ENCODE data around the gene DPF3. TPM values are rescaled to one million over a fixed set of nuclear protein-coding genes. Genes with fewer than 3 reads are reported as not detected.

DPF3 gene
- total RNA-seq, 1 experiment from 2014 or later: not detected

DNA sequence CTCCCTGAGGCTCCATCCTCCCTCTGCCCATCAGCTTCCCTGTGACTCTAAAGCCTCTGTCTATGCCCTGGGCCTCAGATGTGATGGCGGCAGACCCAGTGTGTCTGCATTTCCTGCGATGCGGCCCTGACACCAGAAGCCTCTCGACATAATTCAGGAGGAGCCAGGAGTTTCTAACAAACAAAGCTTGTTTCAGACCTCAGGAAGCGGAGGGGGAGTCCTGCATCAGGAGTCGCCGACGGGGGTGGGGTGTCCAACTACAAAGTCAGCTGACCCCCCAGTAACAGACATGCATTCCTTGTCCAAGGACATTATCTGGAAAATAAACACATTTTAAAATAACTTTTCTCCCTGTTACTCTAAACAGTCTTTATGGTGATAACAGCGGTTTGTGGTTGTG, 167.5 kb downstream of the DPF3 start:
- POLR2A ChIA-PET: no interaction called here
- intact Hi-C loops (cut with micrococcal nuclease; ENCODE audit: unreplicated experiment) (no loop called here), in situ Hi-C loops (cut with HindIII; ENCODE audit: low pct_unique_long_range_greater_than_20kb, low sequenced_read_pairs) (no loop called here)
- Histone ChIP-seq H3K27ac (ENCODE audit: low read length) (no peak overlapping the region), H3K36me3 (ENCODE audit: control insufficient read depth, insufficient read depth, low read length) (no peaks in the 10 kb centered on the region), H3K27me3 (ENCODE audit: control insufficient read depth, insufficient read depth, low read length) (no peaks in the 10 kb centered on the region), H3K4me3 (ENCODE audit: low read depth in 2 of 2, low read length in 2 of 2) (no peak overlapping the region), H3K9me3 (ENCODE audit: control insufficient read depth, insufficient read depth, low read depth, low read length) (no peaks in the 10 kb centered on the region), H3K4me1 (ENCODE audit: control insufficient read depth, insufficient read depth, low read length) (no peaks in the 10 kb centered on the region)
- CTCF ChIA-PET: no interaction called here
- DNase-seq (ENCODE audit: low read depth, low spot score) (no peak), ATAC-seq (no peak)
- BruUV-seq (replicated peaks): no TSS peak
- TF ChIP-seq TCF7L2 (IDR thresholded peaks at IDR 0.05; ENCODE audit: low read depth, low read length) (no peak), SIN3A (IDR thresholded peaks at IDR 0.05; ENCODE audit: borderline replicate concordance, insufficient read depth, low read depth, low read length) (no peak), POLR2AphosphoS5 (IDR thresholded peaks at IDR 0.05; ENCODE audit: low read depth, low read length) (no peak)
- TF ChIP-seq, protein P1, sequence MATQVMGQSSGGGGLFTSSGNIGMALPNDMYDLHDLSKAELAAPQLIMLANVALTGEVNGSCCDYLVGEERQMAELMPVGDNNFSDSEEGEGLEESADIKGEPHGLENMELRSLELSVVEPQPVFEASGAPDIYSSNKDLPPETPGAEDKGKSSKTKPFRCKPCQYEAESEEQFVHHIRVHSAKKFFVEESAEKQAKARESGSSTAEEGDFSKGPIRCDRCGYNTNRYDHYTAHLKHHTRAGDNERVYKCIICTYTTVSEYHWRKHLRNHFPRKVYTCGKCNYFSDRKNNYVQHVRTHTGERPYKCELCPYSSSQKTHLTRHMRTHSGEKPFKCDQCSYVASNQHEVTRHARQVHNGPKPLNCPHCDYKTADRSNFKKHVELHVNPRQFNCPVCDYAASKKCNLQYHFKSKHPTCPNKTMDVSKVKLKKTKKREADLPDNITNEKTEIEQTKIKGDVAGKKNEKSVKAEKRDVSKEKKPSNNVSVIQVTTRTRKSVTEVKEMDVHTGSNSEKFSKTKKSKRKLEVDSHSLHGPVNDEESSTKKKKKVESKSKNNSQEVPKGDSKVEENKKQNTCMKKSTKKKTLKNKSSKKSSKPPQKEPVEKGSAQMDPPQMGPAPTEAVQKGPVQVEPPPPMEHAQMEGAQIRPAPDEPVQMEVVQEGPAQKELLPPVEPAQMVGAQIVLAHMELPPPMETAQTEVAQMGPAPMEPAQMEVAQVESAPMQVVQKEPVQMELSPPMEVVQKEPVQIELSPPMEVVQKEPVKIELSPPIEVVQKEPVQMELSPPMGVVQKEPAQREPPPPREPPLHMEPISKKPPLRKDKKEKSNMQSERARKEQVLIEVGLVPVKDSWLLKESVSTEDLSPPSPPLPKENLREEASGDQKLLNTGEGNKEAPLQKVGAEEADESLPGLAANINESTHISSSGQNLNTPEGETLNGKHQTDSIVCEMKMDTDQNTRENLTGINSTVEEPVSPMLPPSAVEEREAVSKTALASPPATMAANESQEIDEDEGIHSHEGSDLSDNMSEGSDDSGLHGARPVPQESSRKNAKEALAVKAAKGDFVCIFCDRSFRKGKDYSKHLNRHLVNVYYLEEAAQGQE (IDR thresholded peaks at IDR 0.05; ENCODE audit: insufficient read depth in 1 of 2, low read depth in 2 of 2, low read length in 1 of 2): no peak
- TF ChIP-seq, protein P2, sequence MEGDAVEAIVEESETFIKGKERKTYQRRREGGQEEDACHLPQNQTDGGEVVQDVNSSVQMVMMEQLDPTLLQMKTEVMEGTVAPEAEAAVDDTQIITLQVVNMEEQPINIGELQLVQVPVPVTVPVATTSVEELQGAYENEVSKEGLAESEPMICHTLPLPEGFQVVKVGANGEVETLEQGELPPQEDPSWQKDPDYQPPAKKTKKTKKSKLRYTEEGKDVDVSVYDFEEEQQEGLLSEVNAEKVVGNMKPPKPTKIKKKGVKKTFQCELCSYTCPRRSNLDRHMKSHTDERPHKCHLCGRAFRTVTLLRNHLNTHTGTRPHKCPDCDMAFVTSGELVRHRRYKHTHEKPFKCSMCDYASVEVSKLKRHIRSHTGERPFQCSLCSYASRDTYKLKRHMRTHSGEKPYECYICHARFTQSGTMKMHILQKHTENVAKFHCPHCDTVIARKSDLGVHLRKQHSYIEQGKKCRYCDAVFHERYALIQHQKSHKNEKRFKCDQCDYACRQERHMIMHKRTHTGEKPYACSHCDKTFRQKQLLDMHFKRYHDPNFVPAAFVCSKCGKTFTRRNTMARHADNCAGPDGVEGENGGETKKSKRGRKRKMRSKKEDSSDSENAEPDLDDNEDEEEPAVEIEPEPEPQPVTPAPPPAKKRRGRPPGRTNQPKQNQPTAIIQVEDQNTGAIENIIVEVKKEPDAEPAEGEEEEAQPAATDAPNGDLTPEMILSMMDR (IDR thresholded peaks at IDR 0.05): no peak

DNA sequence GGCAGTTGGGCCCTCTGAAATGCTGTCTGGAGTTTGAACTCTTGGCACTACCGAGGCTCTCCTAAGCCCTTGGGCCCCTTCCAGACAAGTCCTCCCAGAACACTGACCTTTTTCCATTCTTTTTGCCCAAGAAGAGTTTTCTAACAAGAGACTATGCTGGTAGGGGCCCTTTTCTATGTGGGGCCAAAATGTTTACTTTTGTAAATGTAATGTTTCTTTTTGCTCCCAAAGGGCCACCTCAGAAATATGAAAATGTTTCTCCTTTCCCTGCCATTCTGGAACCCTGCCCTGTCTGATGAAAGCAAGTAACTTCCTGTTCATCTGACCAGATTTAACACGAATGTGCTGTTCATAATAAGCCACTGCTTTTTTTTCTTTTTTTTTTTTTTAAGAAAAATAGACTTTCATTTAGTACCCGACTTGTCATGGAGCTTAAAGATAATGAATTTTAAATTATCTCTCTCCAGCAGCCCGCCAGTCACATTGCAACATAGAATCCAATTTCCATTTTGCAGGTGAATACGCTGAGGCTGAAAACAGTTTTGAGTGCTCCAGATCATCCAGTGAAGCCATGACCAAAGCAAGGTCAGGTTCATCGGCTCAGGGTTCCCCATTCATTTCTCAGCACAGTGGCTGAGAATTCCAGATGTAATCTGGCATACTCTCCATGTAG, 169.9 kb downstream of the DPF3 start:
- no peak overlapping the region for H3K4me3 ChIP-seq (ENCODE audit: low read depth in 2 of 2, low read length in 2 of 2)
- TF ChIP-seq, protein P1 (IDR thresholded peaks at IDR 0.05; ENCODE audit: insufficient read depth in 1 of 2, low read depth in 2 of 2, low read length in 1 of 2): no peak
- TF ChIP-seq, protein P2 (IDR thresholded peaks at IDR 0.05): no peak
- TF ChIP-seq SIN3A (IDR thresholded peaks at IDR 0.05; ENCODE audit: borderline replicate concordance, insufficient read depth, low read depth, low read length) (no peak), POLR2AphosphoS5 (IDR thresholded peaks at IDR 0.05; ENCODE audit: low read depth, low read length) (no peak), TCF7L2 (IDR thresholded peaks at IDR 0.05; ENCODE audit: low read depth, low read length) (no peak)
- no peaks in the 10 kb centered on the region for H3K9me3 ChIP-seq (ENCODE audit: control insufficient read depth, insufficient read depth, low read depth, low read length)
- H3K27me3 ChIP-seq (ENCODE audit: control insufficient read depth, insufficient read depth, low read length): no peaks in the 10 kb centered on the region
- in situ Hi-C loops (cut with HindIII; ENCODE audit: low pct_unique_long_range_greater_than_20kb, low sequenced_read_pairs) (no loop called here), intact Hi-C loops (cut with micrococcal nuclease; ENCODE audit: unreplicated experiment) (no loop called here)
- H3K27ac ChIP-seq (ENCODE audit: low read length): no peak overlapping the region
- ATAC-seq (no peak), DNase-seq (ENCODE audit: low read depth, low spot score) (no peak)
- H3K4me1 ChIP-seq (ENCODE audit: control insufficient read depth, insufficient read depth, low read length): no peaks in the 10 kb centered on the region
- BruUV-seq (replicated peaks): no TSS peak
- CTCF ChIA-PET: no interaction called here
- POLR2A ChIA-PET: no interaction called here
- H3K36me3 ChIP-seq (ENCODE audit: control insufficient read depth, insufficient read depth, low read length): no peaks in the 10 kb centered on the region
